Germinal center (tissue), 1 donor: ENCODE data around the gene ZNF697.
"Not testable (repeated sequence)": the region's sequence is repeated elsewhere in the genome, so short reads cannot be mapped to it uniquely, and the experiment has no call there.

Experiments used
- DNase-seq: peaks from one replicate; pipeline ENCODE4 v3.0.0; 2012; ENCODE audit warnings: mixed read lengths, low spot score

The ZNF697 gene

DNA sequence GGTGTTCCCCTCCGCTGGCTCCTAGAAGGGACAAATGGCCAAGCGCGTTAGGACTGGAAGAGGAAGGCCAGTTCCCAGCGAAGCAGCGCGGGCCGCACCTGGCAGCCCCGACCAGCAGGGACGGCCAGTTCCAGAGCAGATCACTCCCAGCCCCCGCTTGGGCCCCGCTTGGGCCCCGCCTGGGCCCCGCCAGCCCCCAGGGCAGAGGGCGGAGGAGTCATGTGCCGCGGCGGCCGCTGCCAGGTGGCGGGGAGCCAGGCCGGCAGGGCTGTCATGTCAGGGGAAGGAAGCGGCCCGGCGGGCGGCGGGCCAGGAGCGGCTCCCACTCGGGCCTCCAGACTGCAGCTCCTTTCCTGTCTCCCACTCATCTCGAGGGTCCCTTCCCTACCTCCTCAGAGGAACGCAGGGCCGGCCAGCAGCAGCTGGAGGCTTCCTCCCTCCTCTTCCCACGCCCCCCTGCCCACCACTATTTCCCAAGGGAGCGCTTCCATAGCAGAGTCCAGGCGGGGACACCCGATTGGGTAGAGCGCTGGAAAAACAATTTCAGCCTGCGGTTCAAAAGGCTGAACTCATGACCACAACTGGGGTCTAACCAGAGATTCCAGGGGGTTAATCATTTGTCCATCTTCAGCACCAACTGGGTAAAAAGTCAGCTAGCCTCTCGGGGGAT, 16.5 kb downstream of the ZNF697 start:
- no peak for DNase-seq

GRCh38 chr1:119631086-119631432, 17.0 kb downstream of the ZNF697 start:
- DNase-seq = no peak

GRCh38 chr1:119626841-119627240, 21.2 kb downstream of the ZNF697 start:
- DNase-seq = no peak

- no peak for DNase-seq
Observed at GRCh38 chr1:119626011-119626545, 22.0 kb downstream of the ZNF697 start.

- no peak for DNase-seq
Observed at GRCh38 chr1:119623678-119624077, 24.4 kb downstream of the ZNF697 start.

GRCh38 chr1:119623193-119623515, 24.9 kb downstream of the ZNF697 start:
- no peak for DNase-seq

DNA sequence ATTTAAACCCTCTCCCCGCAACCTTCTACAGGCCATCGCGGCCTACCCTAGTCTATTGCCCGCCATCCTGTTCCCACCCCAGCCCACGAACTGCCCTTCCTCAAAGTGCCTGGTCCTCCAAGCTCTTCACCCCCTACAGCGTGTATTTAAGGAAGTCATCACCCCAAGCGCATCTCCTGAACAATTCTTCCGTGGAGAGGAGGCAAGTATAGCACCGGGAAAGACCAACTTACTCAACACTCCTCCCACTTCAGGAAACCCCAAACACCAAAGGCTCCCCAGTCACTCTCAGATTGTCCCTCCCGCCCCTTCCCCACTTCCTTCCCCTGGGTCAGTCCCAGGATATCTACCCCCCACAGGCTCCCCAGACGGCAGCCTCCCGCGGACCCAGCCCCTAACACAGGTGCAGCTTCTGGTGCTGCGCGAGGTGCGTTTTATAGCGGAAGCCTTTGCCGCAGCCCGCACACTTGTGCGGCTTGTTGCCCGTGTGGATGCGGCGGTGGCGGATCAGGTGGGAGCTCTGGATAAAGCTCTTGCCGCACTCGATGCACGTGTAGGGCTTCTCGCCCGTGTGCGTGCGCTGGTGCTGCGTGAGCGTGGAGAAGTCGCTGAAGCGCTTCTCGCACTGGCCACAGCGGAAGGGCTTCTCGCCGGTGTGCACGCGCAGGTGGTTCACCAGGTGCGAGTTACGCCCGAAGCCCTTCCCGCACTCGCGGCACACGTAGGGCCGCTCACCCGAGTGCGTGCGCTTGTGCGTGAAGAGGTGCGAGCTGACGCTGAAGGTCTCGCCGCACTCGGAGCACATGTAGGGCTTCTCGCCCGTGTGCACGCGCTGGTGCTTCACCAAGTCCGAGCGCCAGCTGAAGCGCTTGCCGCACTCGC, 25.5 kb downstream of the ZNF697 start:
- no peak for DNase-seq

GRCh38 chr1:119621705-119622104, 26.4 kb downstream of the ZNF697 start:
- no peak for DNase-seq

GRCh38 chr1:119617751-119618691, 30.0 kb downstream of the ZNF697 start:
- DNase-seq = no peak

GRCh38 chr1:119616748-119617147, 31.3 kb downstream of the ZNF697 start:
- not testable (repeated sequence) for DNase-seq

DNA sequence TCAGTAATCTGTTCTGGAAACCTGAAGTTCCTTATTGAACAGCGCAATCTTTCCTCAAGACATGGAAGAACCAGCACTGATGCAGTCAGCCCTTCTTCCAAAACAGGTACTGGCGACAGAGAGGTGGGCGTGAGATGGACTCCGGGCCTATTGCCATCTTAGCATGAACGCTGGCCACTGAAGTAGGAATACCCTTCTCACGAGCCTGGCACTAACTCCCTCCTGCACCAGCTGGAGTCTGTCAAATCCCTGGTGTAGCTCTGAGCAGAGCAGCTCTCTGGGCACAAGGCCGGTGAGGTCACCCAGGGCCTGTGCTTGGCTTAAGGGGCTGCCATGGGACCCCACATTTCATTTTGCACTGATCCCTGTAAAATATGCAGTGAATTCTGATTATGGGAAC, 33.0 kb downstream of the ZNF697 start:
- not testable (repeated sequence) for DNase-seq

DNA sequence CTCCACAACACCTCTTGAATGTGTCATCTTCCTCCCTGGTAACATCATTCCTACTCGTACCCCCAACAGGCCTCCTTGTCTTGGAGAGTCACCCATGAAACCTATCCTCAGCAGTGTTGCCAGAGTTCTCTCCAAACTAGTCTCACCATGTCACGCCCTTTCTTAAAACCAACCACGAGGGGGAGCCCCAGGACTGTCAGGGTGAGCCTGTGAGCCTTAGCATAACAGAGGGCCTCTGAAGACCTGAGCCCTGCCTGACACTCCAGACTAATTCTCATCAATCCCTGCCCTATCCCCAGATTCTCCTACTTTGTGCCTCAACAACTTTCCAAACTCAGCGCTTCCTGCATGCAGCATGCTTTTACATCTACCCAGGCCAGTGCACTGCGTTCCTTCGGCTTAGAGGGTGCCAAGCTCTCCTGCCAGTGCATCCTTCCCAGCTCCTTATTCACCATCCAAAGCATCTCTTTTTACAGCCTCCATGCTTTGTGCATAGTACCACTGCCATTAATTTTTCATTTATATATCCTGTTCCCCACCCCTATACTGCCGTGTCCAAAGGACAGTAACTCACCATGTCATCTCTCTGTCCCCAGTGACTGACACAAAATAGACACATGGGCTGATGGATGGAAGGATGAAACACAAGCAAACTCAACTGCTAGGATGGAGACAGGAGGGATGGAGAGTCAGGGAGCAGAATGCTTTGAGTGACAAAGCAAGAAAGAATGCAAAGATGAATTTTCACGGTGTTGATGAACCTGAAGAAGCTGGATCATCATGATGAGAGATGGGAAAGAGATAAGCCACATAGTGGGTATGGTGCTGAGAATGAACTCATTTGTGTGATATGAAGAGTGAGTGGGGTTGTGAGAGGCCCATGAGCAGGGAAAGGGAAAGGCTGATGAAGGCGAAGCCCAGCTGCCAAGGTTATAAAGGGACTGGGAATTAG, 34.0 kb downstream of the ZNF697 start:
- peak; percentile 38 for DNase-seq

GRCh38 chr1:119611701-119612113, 36.4 kb downstream of the ZNF697 start:
- peak; percentile 44 for DNase-seq

- DNase-seq = not testable (repeated sequence)
Observed at GRCh38 chr1:119608816-119609215, 39.2 kb downstream of the ZNF697 start.

DNA sequence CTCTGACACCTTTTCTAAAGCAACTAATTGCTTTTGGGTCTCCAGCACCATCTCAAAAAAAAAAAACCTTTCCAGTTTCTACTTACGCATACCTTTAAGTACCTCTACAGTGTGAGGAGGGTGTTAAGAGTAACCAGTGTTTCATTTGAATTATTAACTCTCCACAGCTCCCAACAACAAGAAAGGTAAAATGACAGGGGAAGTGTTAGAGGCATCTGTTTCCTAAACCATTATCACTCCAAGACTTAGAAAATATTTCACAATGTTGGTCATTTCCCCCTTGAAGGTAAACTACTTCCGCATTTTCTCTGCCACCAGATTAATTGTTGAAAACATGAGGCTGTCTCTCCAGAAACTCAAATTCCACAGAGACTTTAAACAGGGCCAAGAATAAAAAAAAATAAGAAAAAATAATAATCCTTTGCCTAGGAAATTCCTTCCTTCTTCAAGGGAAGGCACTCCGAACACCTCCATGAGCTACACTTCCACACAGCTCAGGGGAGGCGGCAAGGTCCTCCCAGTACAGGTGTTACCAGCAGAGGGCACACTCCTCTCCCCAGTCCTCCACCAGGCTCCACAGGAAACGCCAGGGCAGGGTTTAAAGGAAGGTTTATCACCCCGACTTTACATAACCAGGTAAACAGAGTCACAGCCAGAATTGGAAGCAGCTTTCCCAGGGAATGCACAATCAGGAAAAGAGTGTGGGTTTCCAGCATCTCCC, 40.8 kb downstream of the ZNF697 start:
- DNase-seq = not testable (repeated sequence)

DNA sequence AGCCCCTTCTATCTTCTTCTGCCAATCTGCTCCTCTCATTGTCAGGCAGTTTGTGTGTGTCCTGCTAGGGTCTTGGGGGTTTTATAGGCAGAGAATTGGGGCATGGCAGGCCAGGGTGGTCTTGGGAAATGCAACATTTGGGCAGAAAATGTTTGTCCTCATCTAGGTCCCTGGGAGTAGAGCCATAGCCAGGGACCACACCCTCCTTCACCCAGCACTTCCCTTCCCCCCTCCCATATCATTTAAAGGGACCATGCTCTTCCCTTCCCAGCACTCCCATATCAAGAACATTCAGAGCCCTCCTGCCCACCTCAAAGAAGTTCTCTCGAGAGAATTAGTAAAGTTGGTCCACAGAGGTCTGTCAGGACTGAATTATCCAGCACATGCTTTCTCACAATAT, 41.7 kb downstream of the ZNF697 start:
- no peak for DNase-seq

DNA sequence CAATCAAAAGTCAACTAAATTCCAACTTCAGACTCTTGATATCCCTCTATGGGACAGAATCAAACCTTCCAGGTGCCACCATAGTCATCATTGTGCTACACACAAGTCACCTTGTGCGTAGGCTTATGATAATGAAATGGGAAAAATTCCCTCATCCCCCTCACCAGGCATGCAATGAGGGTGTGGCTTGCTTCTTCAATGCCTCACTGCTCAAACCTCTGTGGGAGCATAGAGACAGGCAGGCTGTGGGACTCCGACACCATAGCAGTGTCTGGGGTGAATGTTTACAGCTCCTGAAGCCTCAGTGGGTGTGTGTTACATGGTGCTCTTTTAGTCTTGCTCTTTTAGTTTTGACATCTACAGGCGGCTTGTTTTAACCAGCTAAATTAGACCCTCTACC, 42.4 kb downstream of the ZNF697 start:
- no peak for DNase-seq

GRCh38 chr1:119605080-119605479, 43.0 kb downstream of the ZNF697 start:
- DNase-seq = not testable (repeated sequence)

DNA sequence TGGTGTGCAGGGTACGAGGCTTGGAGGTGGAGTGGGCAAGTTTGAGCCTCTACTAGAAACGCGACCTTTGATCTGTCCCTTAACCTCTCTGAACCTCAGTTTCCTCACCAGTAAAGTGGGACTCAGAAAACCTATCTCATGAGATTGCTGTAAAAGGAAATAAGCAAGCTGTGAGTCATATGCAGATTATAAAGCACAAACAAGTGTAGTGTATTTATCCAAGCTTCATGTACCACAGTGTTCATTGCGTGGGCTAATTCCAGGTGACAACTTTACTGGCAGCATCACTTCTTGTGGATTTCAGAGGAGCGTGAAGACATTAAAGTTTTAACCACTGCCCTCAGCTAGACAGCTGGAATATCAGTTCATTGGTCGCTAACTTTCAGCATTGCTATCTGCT, 44.4 kb downstream of the ZNF697 start:
- DNase-seq = no peak

DNA sequence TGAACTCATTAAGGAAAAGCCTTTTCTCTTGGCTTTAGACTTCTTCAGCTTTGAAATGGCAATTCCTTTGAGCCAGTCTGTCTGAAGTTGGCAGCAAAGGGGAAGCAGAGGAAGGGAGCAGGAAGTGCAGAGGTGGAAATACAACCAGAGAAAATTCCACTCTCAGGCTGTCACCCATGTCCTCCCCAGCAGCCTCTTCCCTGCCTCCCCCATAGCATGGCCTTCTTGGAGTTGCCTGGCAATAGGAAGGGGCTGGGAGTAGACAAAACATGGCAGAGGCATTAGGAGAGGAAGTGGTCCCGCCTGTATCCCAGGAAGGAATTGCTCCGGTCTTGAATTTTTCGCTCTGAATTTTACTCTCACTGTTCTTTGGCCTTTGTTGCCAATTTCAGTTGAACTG, 44.8 kb downstream of the ZNF697 start:
- DNase-seq = not testable (repeated sequence)
